DMS114 treated with DMSO at 0.1 percent for 48 hours (cell line): ENCODE measurements around the gene SCNN1B.

Source experiments
- DNase-seq: peaks from one replicate; lab custom pipeline; 2025; ENCODE audit not compliant: unreplicated experiment; lab: John Stamatoyannopoulos, UW

The SCNN1B gene

DNA sequence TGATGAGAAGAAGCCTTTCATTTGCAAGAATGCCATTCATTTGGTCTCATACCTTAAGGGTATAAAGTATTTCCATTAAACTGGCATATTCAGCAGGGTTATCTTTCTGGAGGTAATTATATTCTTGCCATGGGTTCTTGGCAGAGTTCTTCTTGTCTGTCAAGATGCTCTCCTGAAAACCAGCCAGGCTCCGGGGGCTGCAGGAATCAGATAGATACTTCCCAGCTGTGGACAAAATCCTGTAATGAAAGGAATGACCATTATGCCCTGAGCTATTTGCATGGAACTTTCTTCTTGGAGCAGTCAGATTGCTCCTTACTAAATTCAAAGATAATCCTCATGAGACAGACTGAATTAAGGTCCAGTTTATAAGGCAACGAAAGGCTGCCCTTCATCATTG is 103.9 kb downstream of the SCNN1B start:
- no peak for DNase-seq

DNA sequence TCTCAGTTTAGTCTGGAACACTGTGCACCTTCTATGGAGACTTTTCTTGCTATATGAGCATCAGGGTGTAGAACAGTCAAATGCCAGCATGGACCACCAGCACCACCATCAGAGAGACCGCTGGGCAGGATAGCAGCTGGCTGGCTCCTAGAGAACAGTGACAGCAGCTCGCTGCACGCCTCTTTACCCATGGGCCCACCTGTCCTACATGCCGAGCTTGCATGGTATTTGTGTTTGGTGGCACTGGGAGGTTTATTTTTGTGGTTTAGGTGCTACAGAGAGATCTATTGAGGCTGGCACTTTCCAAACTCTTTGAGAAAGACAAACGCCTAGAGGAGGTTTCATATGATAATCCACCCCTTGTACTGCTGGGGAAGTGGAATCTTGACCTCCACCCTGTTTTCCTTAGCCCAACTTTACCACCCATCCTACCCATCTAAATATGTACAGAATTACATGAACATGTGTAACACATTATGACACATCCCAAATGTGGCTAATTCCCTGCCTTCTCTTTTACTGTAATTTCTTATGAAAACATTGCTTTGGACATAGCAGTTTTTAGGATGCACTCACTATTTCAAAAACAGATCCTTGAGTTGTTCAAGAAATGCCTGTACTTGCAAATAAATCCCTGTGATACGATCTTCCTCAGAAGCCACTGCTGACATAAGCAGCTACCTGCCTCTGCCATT is 104.6 kb downstream of the SCNN1B start:
- DNase-seq: no peak

- DNase-seq: no peak
Observed at GRCh38 chr16:23407436-23408127, 105.5 kb downstream of the SCNN1B start.

- DNase-seq: no peak
Observed at GRCh38 chr16:23408242-23408822, 106.2 kb downstream of the SCNN1B start.

DNA sequence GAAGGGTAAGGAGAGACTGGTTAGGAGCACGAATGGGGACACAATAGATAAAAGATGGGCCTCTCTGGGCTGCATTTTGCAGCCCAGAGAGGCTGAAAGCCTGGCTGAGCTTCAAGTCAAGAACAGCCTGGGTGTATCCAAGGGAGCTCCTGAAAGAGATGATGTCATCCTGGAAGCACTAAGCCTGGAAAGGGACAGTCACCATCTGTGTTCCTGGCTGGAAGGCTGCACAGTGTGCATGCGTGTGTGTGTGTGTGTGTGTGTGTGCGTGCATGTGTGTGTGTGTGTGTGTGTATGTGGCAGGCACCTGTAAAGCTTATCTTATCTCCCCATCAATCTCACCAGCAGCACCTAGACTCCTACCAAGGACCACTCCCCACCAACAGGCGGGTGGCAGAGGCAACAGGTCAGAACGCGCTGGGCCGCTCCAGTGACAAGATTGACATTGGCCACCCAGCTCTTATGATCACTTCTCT is 106.8 kb downstream of the SCNN1B start:
- no peak for DNase-seq

- DNase-seq: no peak
Observed at GRCh38 chr16:23409522-23409921, 107.4 kb downstream of the SCNN1B start.

DNA sequence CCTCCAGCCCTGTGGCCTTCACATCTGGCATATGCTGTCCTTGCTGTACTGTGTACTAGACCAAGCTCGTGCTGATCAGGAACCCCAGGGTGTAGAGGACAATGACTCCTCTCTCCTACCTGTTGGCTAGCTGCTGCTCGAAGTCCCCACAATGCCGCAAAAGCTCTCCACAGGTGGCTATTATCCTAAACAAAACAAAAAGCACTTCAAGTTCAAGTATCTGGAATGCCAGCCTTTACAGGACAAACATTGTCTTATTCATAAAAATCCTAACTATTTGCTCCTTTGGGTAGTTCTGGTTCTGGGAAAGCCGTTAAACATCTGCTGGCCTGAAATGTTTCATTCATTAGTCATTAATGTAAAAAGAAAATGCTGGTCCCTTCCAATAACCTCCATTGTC is 108.1 kb downstream of the SCNN1B start:
- no peak for DNase-seq

DNA sequence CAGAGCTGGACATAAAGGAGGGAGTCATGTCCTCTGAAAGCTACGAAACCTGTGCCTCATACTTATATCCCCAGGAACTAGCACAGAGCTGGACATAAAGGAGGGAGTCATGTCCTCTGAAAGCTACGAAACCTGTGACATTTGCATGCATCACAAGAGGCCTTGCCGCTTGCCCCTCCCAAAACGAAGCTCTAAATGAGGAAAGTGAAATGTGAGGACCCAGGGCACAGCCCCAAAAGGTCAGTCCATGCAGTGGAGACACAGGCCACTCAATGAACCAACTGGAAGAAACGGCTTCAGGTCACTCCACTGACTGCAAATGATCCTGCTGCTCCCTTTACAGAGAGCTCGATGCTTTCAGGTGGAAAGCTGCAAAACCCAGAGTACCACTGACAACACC is 112.6 kb downstream of the SCNN1B start:
- DNase-seq: no peak

GRCh38 chr16:23416816-23417215 is 114.7 kb downstream of the SCNN1B start:
- no peak for DNase-seq

- DNase-seq: no peak
Observed at GRCh38 chr16:23420011-23420410, 117.9 kb downstream of the SCNN1B start.

GRCh38 chr16:23423496-23424049 is 121.5 kb downstream of the SCNN1B start:
- DNase-seq: no peak

- DNase-seq: no peak
Observed at GRCh38 chr16:23424292-23424958, 122.3 kb downstream of the SCNN1B start.

DNA sequence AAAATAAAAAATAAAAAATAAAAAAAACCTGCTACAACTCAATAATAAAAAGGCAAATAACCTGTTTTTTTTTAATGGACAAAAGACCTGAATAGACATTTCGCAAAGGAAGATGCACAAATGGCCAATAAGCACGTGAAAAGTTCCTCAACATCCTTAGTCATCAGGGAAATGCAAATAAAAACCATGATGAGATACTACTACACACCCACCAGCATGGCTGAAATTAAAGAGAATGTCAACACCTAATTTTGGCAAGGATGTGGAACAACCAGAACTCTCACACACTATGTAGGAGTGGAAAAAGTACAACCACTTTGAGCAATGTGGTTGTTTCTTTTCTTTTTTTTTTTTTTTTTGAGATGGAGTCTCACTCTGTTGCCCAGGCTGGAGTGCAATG is 126.2 kb downstream of the SCNN1B start:
- no peak for DNase-seq
